H1 (cell line): ENCODE measurements around the gene RSAD2. TPM values are rescaled to one million over a fixed set of nuclear protein-coding genes. Genes with fewer than 3 reads are reported as not detected.

ENCODE experiments used
- CTCF ChIA-PET: fragments of 300-600 bp; sonication (Branson Sonifier 250); formaldehyde crosslinking; loops from one replicate; lab custom pipeline; 2021; ENCODE audit not compliant: partially characterized antibody; lab: Charles Lee
- POLR2A ChIA-PET: fragments of 300-600 bp; sonication (Branson Sonifier 250); formaldehyde crosslinking; loops from one replicate; lab custom pipeline; 2021; ENCODE audit warnings: inconsistent platforms; ENCODE audit not compliant: partially characterized antibody; lab: Charles Lee
- DNase-seq, 2 experiments: peaks; one replicate each; pipeline versions ENCODE4 v3.0.0 to v3.0.0-alpha.2; 2010 to 2022; ENCODE audit warnings: low spot score in 2 of 2, low read depth in 1 of 2, mixed read lengths in 1 of 2
- FAIRE-seq: peaks from 2 replicates; lab custom pipeline; 2011; peaks lifted over from hg19 to GRCh38; lab: Jason Lieb, UNC
- H2AFZ ChIP-seq: 2 replicates; pipeline ENCODE4 v1.8.1; 2012; ENCODE audit warnings: low read length, inconsistent platforms
- H2AK5ac ChIP-seq: 2 replicates; pipeline ENCODE4 v1.6.1; 2013; ENCODE audit warnings: low read depth, low read length
- H2BK120ac ChIP-seq: replicated peaks from 2 replicates; pipeline ENCODE3; 2013; ENCODE audit warnings: low read depth, low read length, inconsistent platforms
- H2BK12ac ChIP-seq: 2 replicates; pipeline ENCODE4 v1.6.1; 2013; ENCODE audit warnings: low read depth, low read length
- H2BK15ac ChIP-seq: 2 replicates; pipeline ENCODE4 v1.6.1; 2013; ENCODE audit warnings: low read length
- H2BK20ac ChIP-seq: 2 replicates; pipeline ENCODE4 v1.6.1; 2013; ENCODE audit warnings: low read length
- H2BK5ac ChIP-seq: 2 replicates; pipeline ENCODE4 v1.6.1; 2013; ENCODE audit warnings: low read depth, low read length
- H3K14ac ChIP-seq: 2 replicates; pipeline ENCODE4 v1.6.1; 2013; ENCODE audit warnings: inconsistent platforms; ENCODE audit not compliant: insufficient read length
- H3K18ac ChIP-seq: 2 replicates; pipeline ENCODE4 v1.6.1; 2013; ENCODE audit warnings: low read length; ENCODE audit errors: extremely low read depth
- H3K23ac ChIP-seq: 2 replicates; pipeline ENCODE4 v1.6.1; 2013; ENCODE audit warnings: inconsistent platforms; ENCODE audit not compliant: insufficient read length
- H3K23me2 ChIP-seq: 2 replicates; pipeline ENCODE4 v1.6.1; 2013; ENCODE audit warnings: low read depth, low read length
- H3K27ac ChIP-seq: 2 replicates; pipeline ENCODE4 v1.6.1; 2011; ENCODE audit warnings: low read depth, low read length, inconsistent platforms
- H3K27me3 ChIP-seq, 4 experiments: replicated peaks in 1 of 4; 1 replicate in 1 of 4; 2 replicates in 3 of 4; pipeline versions ENCODE4 v1.6.1 to v1.8.1; 2011 to 2013; ENCODE audit warnings: low read length in 3 of 4, mild to moderate bottlenecking in 3 of 4, inconsistent platforms in 2 of 4, mixed read lengths in 2 of 4, moderate library complexity in 1 of 4; ENCODE audit not compliant: control insufficient read depth in 3 of 4, insufficient read depth in 3 of 4; ENCODE audit errors: extremely low read depth in 1 of 4
- H3K36me3 ChIP-seq, 4 experiments: 2 replicates each; pipeline versions ENCODE4 v1.6.1 to v1.8.1; 2011 to 2013; ENCODE audit warnings: mild to moderate bottlenecking in 4 of 4, low read length in 3 of 4, moderate library complexity in 2 of 4, control low read depth in 1 of 4, inconsistent platforms in 1 of 4; ENCODE audit not compliant: insufficient read depth in 4 of 4, control insufficient read depth in 2 of 4
- H3K4ac ChIP-seq: replicated peaks from 2 replicates; pipeline ENCODE3; 2013; ENCODE audit warnings: low read length, low read depth, mixed read lengths, inconsistent platforms; ENCODE audit not compliant: insufficient read length
- H3K4me1 ChIP-seq, 4 experiments: replicated peaks in 1 of 4; 1 replicate in 1 of 4; 2 replicates in 3 of 4; pipeline versions ENCODE4 v1.6.1 to v1.8.1; 2011 to 2013; ENCODE audit warnings: low read length in 3 of 4, inconsistent platforms in 2 of 4, mixed read lengths in 1 of 4; ENCODE audit not compliant: insufficient read depth in 4 of 4, control insufficient read depth in 3 of 4
- H3K4me2 ChIP-seq, 2 experiments: 2 replicates each; pipeline versions ENCODE4 v1.6.1 to v1.8.1; 2011 to 2013; ENCODE audit warnings: low read depth in 2 of 2, low read length in 2 of 2, control low read depth in 1 of 2, inconsistent platforms in 1 of 2, mild to moderate bottlenecking in 1 of 2; ENCODE audit not compliant: insufficient read depth in 1 of 2
- H3K4me3 ChIP-seq, 4 experiments: fragments of 200-600, 300-600 bp in 1 of 4; sonication (generic), shearing (Covaris generic), sonication (Bioruptor Twin) in 1 of 4; 2 replicates each; pipeline versions ENCODE4 v1.5.1 to v1.8.1; 2011 to 2016; ENCODE audit warnings: low read length in 4 of 4, low read depth in 3 of 4, control low read depth in 2 of 4, inconsistent platforms in 2 of 4, mild to moderate bottlenecking in 2 of 4, mixed read lengths in 1 of 4, moderate library complexity in 1 of 4; ENCODE audit not compliant: insufficient read depth in 2 of 4; ENCODE audit errors: extremely low read depth in 1 of 4
- H3K56ac ChIP-seq: replicated peaks from 2 replicates; pipeline ENCODE3; 2013; ENCODE audit warnings: low read depth, mild to moderate bottlenecking, mixed read lengths, low read length, inconsistent platforms; ENCODE audit not compliant: insufficient read length
- H3K79me1 ChIP-seq: 2 replicates; pipeline ENCODE4 v1.6.1; 2013; ENCODE audit warnings: low read depth, low read length, control low read depth
- H3K79me2 ChIP-seq, 2 experiments: 2 replicates each; pipeline versions ENCODE4 v1.6.1 to v1.8.1; 2012 to 2013; ENCODE audit warnings: low read length in 2 of 2, mild to moderate bottlenecking in 2 of 2, inconsistent platforms in 1 of 2; ENCODE audit not compliant: insufficient read depth in 2 of 2, control insufficient read depth in 1 of 2
- H3K9ac ChIP-seq, 4 experiments: replicated peaks in 1 of 4; 1 replicate in 1 of 4; 2 replicates in 3 of 4; pipeline versions ENCODE4 v1.6.1 to v1.8.1; 2011 to 2013; ENCODE audit warnings: low read depth in 3 of 4, low read length in 3 of 4, control low read depth in 2 of 4, mild to moderate bottlenecking in 2 of 4, moderate library complexity in 2 of 4, inconsistent platforms in 1 of 4; ENCODE audit errors: extremely low read depth in 1 of 4
- H3K9me3 ChIP-seq, 2 experiments: 2 replicates each; pipeline versions ENCODE4 v1.6.1 to v1.8.1; 2012 to 2013; ENCODE audit warnings: mild to moderate bottlenecking in 2 of 2, moderate library complexity in 2 of 2, control low read depth in 1 of 2, inconsistent platforms in 1 of 2, low read depth in 1 of 2, low read length in 1 of 2, mixed read lengths in 1 of 2; ENCODE audit not compliant: insufficient read depth in 2 of 2
- H4K20me1 ChIP-seq, 2 experiments: replicated peaks in 1 of 2; 2 replicates each; pipeline versions ENCODE3 to v1.8.1; 2011 to 2013; ENCODE audit warnings: inconsistent platforms in 2 of 2, low read length in 2 of 2, mild to moderate bottlenecking in 1 of 2; ENCODE audit not compliant: insufficient read depth in 2 of 2, control insufficient read depth in 1 of 2
- H4K5ac ChIP-seq: 2 replicates; pipeline ENCODE4 v1.6.1; 2013; ENCODE audit warnings: low read length, low read depth, mixed read lengths, inconsistent platforms; ENCODE audit not compliant: insufficient read length
- H4K8ac ChIP-seq: 2 replicates; pipeline ENCODE4 v1.8.0; 2013; ENCODE audit warnings: mild to moderate bottlenecking, moderate library complexity, low read length, inconsistent platforms; ENCODE audit not compliant: insufficient read depth; ENCODE audit errors: extremely low read depth
- H4K91ac ChIP-seq: replicated peaks from 2 replicates; pipeline ENCODE3; 2013; ENCODE audit warnings: low read length, mixed read lengths, inconsistent platforms; ENCODE audit not compliant: insufficient read length
- ASH2L ChIP-seq: fragments of 200-600, 300-600 bp; sonication (generic); IDR thresholded peaks from one replicate; pipeline ENCODE4 v1.7.1; 2017; ENCODE audit warnings: low read length
- CBX5 ChIP-seq: fragments of 300-800, 300-1000 bp; sonication (generic); IDR thresholded peaks from 2 replicates; pipeline ENCODE4 v1.7.1; 2016; ENCODE audit warnings: antibody characterized with exemption, low read length, low read depth
- KDM5A ChIP-seq: fragments of 200-600 bp; IDR thresholded peaks from 2 replicates; pipeline ENCODE4 v1.7.1; 2012; ENCODE audit warnings: mild to moderate bottlenecking, low read length, inconsistent platforms, mixed read lengths
- POLR2AphosphoS5 ChIP-seq: IDR thresholded peaks from 2 replicates; pipeline ENCODE4 v1.6.1; 2011; ENCODE audit warnings: low read depth, low read length
- SP4 ChIP-seq: IDR thresholded peaks from 2 replicates; pipeline ENCODE4 v1.6.1; 2012; ENCODE audit warnings: low read length, inconsistent platforms
- YY1 ChIP-seq: IDR thresholded peaks from 2 replicates; pipeline ENCODE4 v1.6.1; 2011; ENCODE audit warnings: low read depth, mild to moderate bottlenecking, low read length
- WGBS, 2 experiments: shearing (Covaris generic) in 1 of 2; methylation state at CpG; one replicate each; pipeline versions ENCODE4 v1.1.6 to v1.1.7; 2013 to 2015; ENCODE audit warnings: low lambda C conversion rate in 2 of 2, mixed read lengths in 2 of 2, inconsistent platforms in 1 of 2, low coverage in 1 of 2, missing lambda C conversion rate in 1 of 2; ENCODE audit not compliant: insufficient replicate concordance in 2 of 2, insufficient coverage in 1 of 2, insufficient read length in 1 of 2; ENCODE audit errors: extremely low coverage in 1 of 2, missing lambda C conversion rate in 1 of 2; 5-methylcytosine and 5-hydroxymethylcytosine counted together
- polyA plus RNA-seq, 7 experiments: library from polyadenylated mRNA; depleted of rRNA in 3 of 7; stranded (reverse) in 5 of 7; unstranded in 2 of 7; fragments of >200 nt in 5 of 7; fragments of 200-250 nt in 2 of 7; gene quantifications; 1 replicate in 5 of 7; 2 replicates in 1 of 7; 4 replicates in 1 of 7; pipeline versions ENCODE4 v1.2.1 to v1.2.3, GENCODE V29; 2011 to 2013; ENCODE audit warnings: missing spikeins in 2 of 7, mixed read lengths in 2 of 7
- total RNA-seq: library from RNA; stranded (reverse); fragmentation: NEBNext Ultra II Directional; extraction: Animal tissue kit (Norgen Biotek cat#: 25700); gene quantifications from 2 replicates; pipeline ENCODE4 v1.2.1, GENCODE V29; 2021

Gene RSAD2
- total and polyA plus RNA-seq, 2 of the 8 experiments (the other 6 are each of a cell fraction or from before 2014, with no cell fraction given), result not detected

DNA sequence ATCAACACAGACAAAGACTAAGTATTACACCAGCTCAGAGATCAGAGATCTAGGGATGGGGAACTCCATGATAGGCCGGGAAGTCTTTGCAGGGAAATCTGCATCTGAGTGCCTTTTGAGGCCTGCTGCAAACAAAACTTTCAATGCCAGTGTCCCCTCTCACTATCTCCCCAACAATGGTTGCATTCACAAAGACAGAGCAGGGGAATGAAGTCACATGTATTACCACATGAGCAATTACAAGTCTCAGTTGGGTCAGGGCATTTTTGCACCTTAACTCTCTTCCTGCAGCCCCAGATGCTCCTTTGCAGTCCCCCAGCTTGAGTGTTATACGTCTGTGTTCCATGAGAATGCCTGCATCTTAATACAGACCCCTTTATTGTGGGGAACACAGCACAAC, 37.8 kb downstream of the RSAD2 start:
- H2BK20ac ChIP-seq, result 0 out of 2 replicates have a peak overlapping the region, but pooled peaks have one; percentile 28
- TF ChIP-seq KDM5A, result no peak
- no peak for TF ChIP-seq SP4
- TF ChIP-seq YY1, result peak; percentile 20; the same call in 1 of the 2 replicates
- TF ChIP-seq ASH2L, result no peak
- no peak for TF ChIP-seq CBX5
- no peak for TF ChIP-seq POLR2AphosphoS5
- CTCF ChIA-PET, result interaction anchor here (0.6 to 11.8 kb wide), 8 partner anchors 8 to 437 kb away, joined by 3 to 94 read pairs (median 10); no protein-coding TSS in a partner anchor
- no peak overlapping the region for H3K14ac ChIP-seq
- H3K9ac ChIP-seq, result no peak overlapping the region
- no peak overlapping the region for H3K23ac ChIP-seq
- peaks cover 6% of the 10 kb centered on the region for H3K23me2 ChIP-seq
- H3K79me1 ChIP-seq, result no peaks in the 10 kb centered on the region
- peaks cover 2 to 3% of the 10 kb centered on the region in 2 experiments for H4K20me1 ChIP-seq
- no peak overlapping the region for H2BK120ac ChIP-seq
- DNase-seq (no peak), FAIRE-seq (no peak)
- H3K4me2 ChIP-seq, result peak overlapping the region; percentile 19 to 24; a peak in 3 of 4 replicates
- H2AFZ ChIP-seq, result no peak overlapping the region
- H3K4me1 ChIP-seq, result peaks cover 3 to 17% (median 7%) of the 10 kb centered on the region in 4 experiments
- H2BK15ac ChIP-seq, result no peak overlapping the region
- H3K27ac ChIP-seq, result no peak overlapping the region
- H4K8ac ChIP-seq, result no peak overlapping the region
- H3K36me3 ChIP-seq, result no peaks in the 10 kb centered on the region
- H2AK5ac ChIP-seq, result no peak overlapping the region
- no peak overlapping the region for H4K5ac ChIP-seq
- H3K56ac ChIP-seq, result no peak overlapping the region
- H2BK12ac ChIP-seq, result no peak overlapping the region
- no peak overlapping the region for H4K91ac ChIP-seq
- no peak overlapping the region for H3K4me3 ChIP-seq
- peaks cover 0 to 5% of the 10 kb centered on the region in 2 experiments; a peak in 2 of 4 replicates for H3K79me2 ChIP-seq
- H3K27me3 ChIP-seq, result peaks cover 0 to 12% (median under 1%) of the 10 kb centered on the region in 4 experiments; a peak in 2 of 7 replicates
- H3K9me3 ChIP-seq, result no peaks in the 10 kb centered on the region
- POLR2A ChIA-PET, result no interaction called here
- peak overlapping the region; percentile 1; the same call in 1 of the 2 replicates for H3K18ac ChIP-seq
- no peak overlapping the region; the same call in 1 of the 2 replicates for H2BK5ac ChIP-seq
- no peak overlapping the region for H3K4ac ChIP-seq
- 49% methylated on average over 2 of the region's 2 CpGs; no CpG with 5 or more reads in 1 of the 2 experiments for WGBS, 2 experiments
